HepG2 (cell line): Measurements from ENCODE around the gene MCM3. TPM values are rescaled to one million over a fixed set of nuclear protein-coding genes. Genes with fewer than 3 reads are reported as not detected.

Experiments
- ARNT ChIP-seq: fragments of 450-650 bp; IDR thresholded peaks from 2 replicates; pipeline ENCODE4 v1.6.1; 2017
- CERS6 ChIP-seq: sonication (generic); formaldehyde crosslinking; IDR thresholded peaks from 2 replicates; pipeline ENCODE4 v1.5.0; 2020; ENCODE audit warnings: missing genetic modification reagents
- CSRNP2 ChIP-seq: sonication (generic); formaldehyde crosslinking; conservative IDR thresholded peaks from 2 replicates; pipeline ENCODE4 v1.8.0; 2022; ENCODE audit warnings: low read depth, missing genetic modification reagents
- HNRNPUL1 ChIP-seq: fragments of 200-400 bp; formaldehyde crosslinking; IDR thresholded peaks from 2 replicates; pipeline ENCODE4 v1.6.1; 2017; ENCODE audit warnings: low read depth, mild to moderate bottlenecking, low read length, moderate library complexity
- KLF9 ChIP-seq: IDR thresholded peaks from 2 replicates; pipeline ENCODE4 v1.6.1; 2016; ENCODE audit warnings: low read depth
- MIXL1 ChIP-seq: IDR thresholded peaks from 2 replicates; pipeline ENCODE4 v1.6.1; 2016
- SMAD3 ChIP-seq: sonication (generic); formaldehyde crosslinking; IDR thresholded peaks from 2 replicates; pipeline ENCODE4 v1.4.0; 2020; ENCODE audit warnings: missing genetic modification reagents
- TFDP1 ChIP-seq: IDR thresholded peaks from 2 replicates; pipeline ENCODE4 v1.6.1; 2016; ENCODE audit warnings: missing compliant biosample characterization, missing genetic modification reagents, borderline replicate concordance
- TGIF2 ChIP-seq: IDR thresholded peaks from 2 replicates; pipeline ENCODE4 v1.6.1; 2016; ENCODE audit warnings: control low read depth, missing compliant biosample characterization
- TOPORS ChIP-seq: sonication (generic); formaldehyde crosslinking; IDR thresholded peaks from 2 replicates; pipeline ENCODE4 v1.8.0; 2023; ENCODE audit warnings: mild to moderate bottlenecking, missing genetic modification reagents
- ZBTB49 ChIP-seq: sonication (generic); formaldehyde crosslinking; IDR thresholded peaks from 2 replicates; pipeline ENCODE4 v1.4.0; 2020; ENCODE audit warnings: missing genetic modification reagents, borderline replicate concordance
- ZBTB7A ChIP-seq: sonication (generic); formaldehyde crosslinking; IDR thresholded peaks from 2 replicates; pipeline ENCODE4 v1.8.0; 2022; ENCODE audit warnings: mild to moderate bottlenecking, missing genetic modification reagents
- ZC3H13 ChIP-seq: sonication (generic); formaldehyde crosslinking; IDR thresholded peaks from 2 replicates; pipeline ENCODE4 v1.8.1; 2023; ENCODE audit warnings: mild to moderate bottlenecking, missing genetic modification reagents, moderate library complexity
- ZGPAT ChIP-seq: IDR thresholded peaks from 2 replicates; pipeline ENCODE4 v1.6.1; 2016; ENCODE audit warnings: mild to moderate bottlenecking
- ZNF143 ChIP-seq: sonication (generic); formaldehyde crosslinking; IDR thresholded peaks from 2 replicates; pipeline ENCODE4 v1.4.0; 2020; ENCODE audit warnings: missing genetic modification reagents
- ZNF672 ChIP-seq: sonication (generic); formaldehyde crosslinking; IDR thresholded peaks from 2 replicates; pipeline ENCODE4 v1.8.1; 2022; ENCODE audit warnings: missing genetic modification reagents
- ZNF800 ChIP-seq: sonication (generic); formaldehyde crosslinking; IDR thresholded peaks from 2 replicates; pipeline ENCODE4 v1.4.0; 2020; ENCODE audit warnings: missing genetic modification reagents
- ZNF839 ChIP-seq: sonication (generic); formaldehyde crosslinking; IDR thresholded peaks from 2 replicates; pipeline ENCODE4 v1.4.0; 2020; ENCODE audit warnings: missing genetic modification reagents, mild to moderate bottlenecking, borderline replicate concordance
- polyA plus RNA-seq, 8 experiments: library from polyadenylated mRNA; depleted of rRNA in 3 of 8; stranded (reverse) in 7 of 8; unstranded in 1 of 8; fragments of >200 nt; fragmentation: Illumina TruSeq in 4 of 8; extraction: Trizol in 4 of 8; gene quantifications; 2 replicates each; pipeline versions ENCODE4 v1.2.1 to v1.2.3, GENCODE V29; 2011 to 2016; ENCODE audit warnings: low read depth in 4 of 8, missing spikeins in 1 of 8, mixed read lengths in 1 of 8; ENCODE audit not compliant: insufficient read depth in 1 of 8
- total RNA-seq, 5 experiments: library from RNA; depleted of rRNA; stranded (reverse); fragments of >200 nt; fragmentation: Illumina TruSeq; extraction: Trizol; gene quantifications; 2 replicates each; pipeline ENCODE4 v1.2.3, GENCODE V29; 2016; ENCODE audit warnings: low read depth in 1 of 5

The MCM3 gene
- total and polyA plus RNA-seq, 2 of the 13 experiments (the other 11 are each of a cell fraction or from before 2014, with no cell fraction given), result 164 to 288 TPM

GRCh38 chr6:52325695-52326471 lies 41.3 kb upstream of the MCM3 start (continued):
- TF ChIP-seq ZC3H13 (CRISPR knock-in tag) (no peak), ZBTB7A (CRISPR knock-in tag) (no peak), TFDP1 (CRISPR knock-in tag) (no peak; the same call in 1 of the 2 replicates), SMAD3 (CRISPR knock-in tag) (no peak), TOPORS (CRISPR knock-in tag) (no peak), HNRNPUL1 (no peak), MIXL1 (peak; percentile 82; the same call in 1 of the 2 replicates), ZNF800 (CRISPR knock-in tag) (peak; percentile 72), KLF9 (no peak), ZNF143 (CRISPR knock-in tag) (peak; percentile 78), CERS6 (CRISPR knock-in tag) (0 out of 2 replicates have a peak, but pooled peaks have one; percentile 11), ARNT (no peak), ZNF672 (CRISPR knock-in tag) (no peak), ZBTB49 (CRISPR knock-in tag) (no peak), CSRNP2 (CRISPR knock-in tag) (no peak), ZGPAT (peak; percentile 73), TGIF2 (CRISPR knock-in tag) (peak; percentile 28; the same call in 1 of the 2 replicates), ZNF839 (no peak)
